K562 (cell line): ENCODE results near the gene MT1A.

Source experiments
- CHD4 ChIP-seq: fragments of 200-600 bp; sonication (generic); IDR thresholded peaks from 3 replicates; pipeline ENCODE4 v1.6.1; 2012; ENCODE audit warnings: low read depth, mild to moderate bottlenecking, mixed read lengths, low read length, inconsistent platforms; ENCODE audit not compliant: insufficient read depth, insufficient replicate concordance, poor library complexity, severe bottlenecking
- MGA ChIP-seq: fragments of 450-650 bp; IDR thresholded peaks from 2 replicates; pipeline ENCODE4 v1.6.1; 2016; ENCODE audit warnings: mild to moderate bottlenecking, moderate library complexity
- MTA2 ChIP-seq: fragments of 450-650 bp; IDR thresholded peaks from 2 replicates; pipeline ENCODE4 v1.6.1; 2016; ENCODE audit warnings: low read depth
- POLR2AphosphoS2 ChIP-seq: IDR thresholded peaks from 2 replicates; pipeline ENCODE4 v1.6.1; 2012; ENCODE audit warnings: low read length, improper control_type of control experiment
- SIN3A ChIP-seq, 2 experiments: fragments of 150-350 bp in 1 of 2; IDR thresholded peaks; 2 replicates each; pipeline ENCODE4 v1.6.1; 2011 to 2016; ENCODE audit warnings: borderline replicate concordance in 2 of 2, low read depth in 2 of 2, low read length in 2 of 2, mild to moderate bottlenecking in 2 of 2, moderate library complexity in 2 of 2; ENCODE audit not compliant: control insufficient read depth in 1 of 2
- TF ChIP-seq, protein P1 (sequence below): fragments of 250-450 bp; sonication (Bioruptor Pico); IDR thresholded peaks from 2 replicates; pipeline ENCODE4 v1.8.0; 2022; ENCODE audit warnings: moderate library complexity, mild to moderate bottlenecking, inconsistent platforms

GRCh38 chr16:56633535-56633934 is 4.9 kb upstream of the MT1A start:
- no peak for TF ChIP-seq MGA
- no peak for TF ChIP-seq MTA2
- no peak for TF ChIP-seq CHD4
- TF ChIP-seq, protein P1, sequence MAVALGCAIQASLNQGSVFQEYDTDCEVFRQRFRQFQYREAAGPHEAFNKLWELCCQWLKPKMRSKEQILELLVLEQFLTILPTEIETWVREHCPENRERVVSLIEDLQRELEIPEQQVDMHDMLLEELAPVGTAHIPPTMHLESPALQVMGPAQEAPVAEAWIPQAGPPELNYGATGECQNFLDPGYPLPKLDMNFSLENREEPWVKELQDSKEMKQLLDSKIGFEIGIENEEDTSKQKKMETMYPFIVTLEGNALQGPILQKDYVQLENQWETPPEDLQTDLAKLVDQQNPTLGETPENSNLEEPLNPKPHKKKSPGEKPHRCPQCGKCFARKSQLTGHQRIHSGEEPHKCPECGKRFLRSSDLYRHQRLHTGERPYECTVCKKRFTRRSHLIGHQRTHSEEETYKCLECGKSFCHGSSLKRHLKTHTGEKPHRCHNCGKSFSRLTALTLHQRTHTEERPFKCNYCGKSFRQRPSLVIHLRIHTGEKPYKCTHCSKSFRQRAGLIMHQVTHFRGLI (CRISPR knock-in tag): no peak
- no peak for TF ChIP-seq SIN3A (IDR thresholded peaks at IDR 0.05; ENCODE audit: borderline replicate concordance in 2 of 2, control insufficient read depth in 1 of 2, low read depth in 2 of 2, low read length in 2 of 2)
- no peak for TF ChIP-seq POLR2AphosphoS2
